CD4-positive, alpha-beta T cell treated with Interleukin-12 subunit alpha and Interleukin-12 subunit beta, for 1 hour (primary cell): Measurements from ENCODE around the gene SIDT2.
"Not testable (repeated sequence)": the region's sequence is repeated elsewhere in the genome, so short reads cannot be mapped to it uniquely, and the experiment has no call there.

Experiments
- DNase-seq: peaks from one replicate; pipeline ENCODE4 v3.0.0-alpha.2; 2020

Gene SIDT2

DNA sequence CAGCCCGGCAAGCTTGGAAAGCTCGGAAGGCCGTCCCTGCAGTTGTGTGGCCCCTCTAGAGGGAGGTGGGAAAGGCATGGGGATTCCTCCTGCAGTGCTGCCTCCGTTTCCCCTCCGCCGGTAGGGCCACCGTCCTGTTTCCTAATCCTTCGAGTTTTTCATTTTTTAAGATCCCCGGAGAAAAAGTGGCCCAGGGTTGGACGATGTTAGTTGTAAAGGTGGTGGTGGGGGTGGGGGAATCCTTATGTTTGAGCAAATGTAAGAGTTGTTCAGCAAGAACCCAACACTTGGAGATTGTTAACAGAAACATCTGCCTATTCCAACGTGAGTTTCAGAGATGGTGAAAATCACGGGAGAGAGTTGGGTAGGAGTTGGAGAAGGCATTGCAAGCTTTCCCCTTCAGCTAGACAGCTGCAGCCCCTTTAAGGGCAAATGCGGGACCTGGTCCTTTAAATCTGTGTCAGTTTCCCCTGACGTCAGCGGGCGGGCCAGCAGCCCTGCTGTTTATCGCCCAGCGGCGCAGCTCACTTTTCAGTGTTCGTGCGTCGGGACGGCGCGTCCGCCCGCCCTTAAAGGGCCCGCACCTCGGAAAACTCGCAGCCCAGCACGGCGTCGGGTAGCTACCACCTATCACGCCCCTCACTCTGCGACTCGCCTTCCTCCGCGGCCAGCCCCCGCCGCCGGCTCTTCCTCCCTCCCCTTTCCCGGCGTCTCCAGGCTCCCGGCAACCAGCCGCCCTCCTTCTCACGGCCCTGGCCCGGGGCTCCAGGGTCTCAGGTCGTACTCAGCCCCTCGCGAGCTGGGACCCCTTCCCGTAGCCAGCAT, at the start of gene SIDT2:
Gene SIDT2 (plus strand): TSS at position 534 of the 825 bp plus-strand sequence. CDS start 521 bp downstream, outside the sequence.
- DNase-seq: peak; percentile 90

DNA sequence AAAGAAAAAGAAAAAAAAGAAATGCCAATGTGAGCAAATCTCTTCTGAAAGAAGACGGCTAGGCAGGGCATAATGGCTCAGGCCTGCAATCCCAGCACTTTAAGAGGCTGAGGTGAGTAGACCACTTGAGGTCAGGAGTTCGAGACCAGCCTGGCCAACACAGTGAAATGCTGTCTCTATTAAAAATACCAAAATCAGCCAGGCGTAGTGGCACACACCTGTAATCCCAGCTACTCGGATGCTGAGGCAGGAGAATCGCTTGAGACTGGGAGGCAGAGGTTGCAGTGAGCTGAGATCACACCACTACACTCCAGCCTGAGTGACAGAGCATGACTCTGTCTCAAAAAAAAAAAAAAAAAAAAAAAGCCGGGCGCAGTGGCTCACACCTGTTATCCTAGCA, 48.1 kb upstream of the SIDT2 start:
- not testable (repeated sequence) for DNase-seq

DNA sequence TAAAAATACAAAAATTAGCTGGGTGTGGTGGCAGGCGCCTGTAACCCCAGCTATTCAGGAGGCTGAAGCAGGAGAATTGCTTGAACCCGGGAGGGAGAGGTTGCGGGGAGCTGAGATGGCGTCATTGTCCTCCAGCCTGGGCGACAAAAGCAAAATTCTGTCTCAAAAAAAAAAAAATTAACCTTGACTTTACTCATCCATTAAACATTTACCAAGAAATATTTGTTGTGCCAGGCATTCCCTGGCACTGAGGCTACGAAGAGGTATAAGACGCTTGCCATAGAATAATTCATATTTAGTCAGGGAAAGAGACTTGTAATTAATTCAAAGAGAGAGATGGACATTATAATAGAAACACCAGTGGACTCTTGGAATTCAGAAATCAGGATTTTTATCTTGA, 47.7 kb upstream of the SIDT2 start:
- DNase-seq: no peak

DNA sequence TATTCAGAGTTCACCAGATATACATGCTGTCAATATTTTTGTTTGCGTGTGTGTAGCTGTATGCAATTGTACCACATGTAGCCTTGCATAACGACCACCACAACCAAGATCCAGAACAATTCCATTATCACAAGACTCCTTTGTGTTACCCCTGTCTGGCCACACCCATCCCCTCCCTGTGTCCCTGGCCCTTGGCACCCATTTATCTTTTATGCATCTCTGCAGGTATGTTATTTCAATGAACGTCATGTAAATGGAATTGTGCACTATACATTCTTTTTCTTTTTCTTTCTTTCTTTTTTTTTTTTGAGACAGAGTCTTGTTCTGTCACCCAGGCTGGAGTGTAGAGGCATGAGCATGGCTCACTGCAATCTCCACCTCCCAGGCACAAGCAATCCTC, 44.1 kb upstream of the SIDT2 start:
- no peak for DNase-seq

DNA sequence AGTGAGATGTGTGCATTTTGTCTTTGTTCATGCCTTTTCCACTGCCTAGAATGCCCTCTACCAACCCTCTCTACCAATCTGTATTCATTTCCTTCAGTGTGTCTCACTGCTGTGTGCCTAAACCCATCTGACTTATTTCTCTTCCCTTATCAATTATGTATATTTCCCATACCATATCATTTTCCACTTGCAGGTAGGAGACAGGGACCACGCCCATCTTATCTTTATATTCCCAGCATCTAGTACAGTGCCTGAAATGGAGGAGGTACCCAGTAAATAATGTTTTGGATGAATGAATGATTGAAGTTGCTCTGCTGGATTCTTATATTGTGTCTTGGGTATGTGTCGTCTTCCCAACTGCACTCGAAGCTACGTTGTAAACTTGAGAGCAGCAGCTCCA, 43.6 kb upstream of the SIDT2 start:
- DNase-seq: not testable (repeated sequence)

DNA sequence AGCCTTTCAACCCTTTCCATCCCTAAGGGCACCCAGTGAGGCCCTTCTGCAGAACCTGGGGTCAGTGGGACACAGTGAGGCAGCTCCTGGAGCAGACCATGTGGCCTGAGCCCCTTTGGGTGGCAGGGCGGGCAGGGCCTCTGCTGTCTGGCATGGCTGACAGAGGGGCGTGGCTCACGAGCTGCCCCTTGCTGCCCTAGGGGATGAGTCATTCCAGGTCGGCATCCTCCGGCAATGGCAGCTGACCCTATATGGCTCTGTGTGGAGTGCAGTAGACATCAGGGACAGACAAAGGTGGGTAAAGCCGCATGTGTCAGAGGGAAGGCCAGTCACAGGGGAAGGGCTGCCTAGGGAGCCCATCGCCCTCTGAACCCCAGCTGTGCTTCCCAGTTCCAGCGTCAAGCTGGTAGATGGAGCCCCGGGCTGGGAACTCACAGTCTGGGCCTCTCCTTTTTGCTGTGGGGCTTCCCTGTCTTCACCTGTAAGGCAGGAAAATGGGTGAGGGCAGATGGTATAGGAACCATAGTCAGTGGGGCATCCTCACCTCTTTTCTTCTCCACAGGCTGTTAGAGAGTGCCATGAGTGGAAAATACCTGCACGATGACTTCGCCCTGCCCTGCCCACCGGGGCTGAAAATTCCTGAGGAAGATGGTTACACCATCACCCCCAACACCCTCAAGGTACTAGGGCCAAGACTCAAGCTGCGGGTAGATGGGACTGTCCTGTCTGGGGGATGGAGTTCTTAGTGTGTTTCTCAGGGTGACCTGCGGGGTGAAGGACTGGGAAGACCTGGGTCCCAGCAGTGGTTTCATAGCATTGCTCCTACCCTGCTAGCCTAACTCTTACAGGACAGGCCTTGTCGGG, 41.1 kb upstream of the SIDT2 start:
- DNase-seq: not testable (repeated sequence)

DNA sequence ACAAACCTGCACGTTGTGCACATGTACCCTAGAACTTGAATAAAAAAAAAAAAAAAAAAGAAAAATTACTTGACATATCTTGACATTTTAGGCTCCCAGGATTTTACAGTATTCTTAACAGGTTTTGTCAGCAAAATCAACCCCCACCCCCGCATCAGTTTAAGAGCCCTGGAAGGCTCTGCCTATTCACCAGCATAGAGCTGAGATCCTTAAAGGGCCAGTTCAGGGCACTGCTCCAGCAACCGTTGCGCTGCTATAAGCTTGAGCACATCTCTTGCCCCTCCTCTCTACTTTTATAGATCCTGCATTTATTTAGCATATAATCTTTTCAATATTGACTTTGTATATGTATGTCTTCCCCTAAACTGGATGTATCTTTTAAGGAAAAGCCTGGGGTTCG, 35.2 kb upstream of the SIDT2 start:
- peak; percentile 30 for DNase-seq

DNA sequence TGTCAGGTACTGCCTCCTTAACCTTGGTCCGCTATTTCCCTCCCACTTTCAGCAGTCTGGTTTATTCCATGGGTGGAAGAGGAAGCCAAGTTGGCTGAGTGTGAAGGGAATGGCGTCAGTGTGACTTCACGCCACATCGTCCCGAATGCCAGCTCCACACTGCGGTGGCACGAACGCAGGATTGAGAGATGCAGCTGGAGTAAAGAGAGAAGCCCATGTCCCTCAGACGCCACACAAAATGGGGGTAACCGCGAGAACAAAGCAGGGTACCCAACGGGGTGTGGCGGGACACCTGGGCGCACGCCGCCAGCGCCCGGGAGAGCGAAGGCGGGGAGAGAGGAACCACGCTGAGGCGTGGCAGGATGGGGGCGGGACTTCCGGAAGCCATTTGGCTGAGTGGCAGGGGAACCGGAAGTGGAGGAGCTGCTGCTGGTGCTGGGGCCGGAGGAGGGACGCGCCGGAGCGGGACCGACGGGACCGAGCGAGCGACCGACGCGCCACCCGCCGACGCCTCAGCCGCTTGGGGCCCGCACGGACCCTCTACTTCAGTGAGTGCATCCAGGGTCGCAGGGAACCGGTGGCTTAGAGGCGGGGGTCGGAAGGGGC, 34.6 kb upstream of the SIDT2 start, which contains the start of gene PAFAH1B2:
Gene PAFAH1B2 (plus strand): TSS at position 417 of the 606 bp plus-strand sequence. CDS start 8,161 bp downstream, outside the sequence.
- peak; percentile 96 for DNase-seq

DNA sequence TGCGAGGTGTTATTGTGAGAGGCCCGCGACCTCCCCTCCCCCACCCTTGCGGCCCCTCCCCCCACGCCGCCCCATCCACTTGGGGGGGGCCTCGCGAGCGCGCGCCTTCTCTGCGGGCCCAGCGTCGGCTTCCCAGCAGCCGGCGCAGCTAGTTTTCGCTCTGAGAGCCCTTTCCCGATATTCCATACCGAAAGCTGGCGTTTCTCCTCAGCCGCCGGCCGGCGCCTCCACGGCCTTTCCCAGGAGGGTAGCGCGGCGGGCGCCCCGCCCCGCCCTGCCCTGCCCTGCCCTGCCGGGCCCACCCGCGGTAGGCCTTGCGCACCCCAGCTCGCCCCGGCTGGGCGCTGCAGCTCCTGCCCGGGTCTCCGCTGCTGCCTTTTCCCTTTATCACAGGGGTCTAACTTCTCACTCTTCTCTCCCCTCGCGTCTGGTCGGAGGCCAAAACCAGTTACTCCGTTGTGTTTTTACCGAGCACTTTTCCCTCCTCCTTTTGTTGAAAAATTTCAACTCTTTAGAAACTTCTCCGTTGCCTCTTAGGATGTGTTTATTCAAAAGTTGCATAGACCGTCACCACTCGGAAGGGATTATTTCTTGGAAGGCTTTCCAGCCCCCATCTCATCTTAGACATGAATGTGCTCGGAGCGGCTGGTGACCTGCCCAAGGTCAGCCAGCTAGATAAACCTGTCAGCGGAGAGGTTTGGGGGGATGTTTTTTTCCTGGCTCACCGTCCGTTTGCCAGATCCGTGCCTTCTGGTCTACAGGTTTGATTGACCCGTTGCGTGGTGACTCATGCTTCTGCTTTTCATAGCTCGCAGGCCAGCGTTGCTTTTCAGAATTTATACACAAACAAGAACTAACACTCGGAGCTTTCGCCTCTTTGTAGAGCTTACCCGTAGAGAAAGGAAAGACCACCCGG, 33.8 kb upstream of the SIDT2 start:
- peak; percentile 25 for DNase-seq

DNA sequence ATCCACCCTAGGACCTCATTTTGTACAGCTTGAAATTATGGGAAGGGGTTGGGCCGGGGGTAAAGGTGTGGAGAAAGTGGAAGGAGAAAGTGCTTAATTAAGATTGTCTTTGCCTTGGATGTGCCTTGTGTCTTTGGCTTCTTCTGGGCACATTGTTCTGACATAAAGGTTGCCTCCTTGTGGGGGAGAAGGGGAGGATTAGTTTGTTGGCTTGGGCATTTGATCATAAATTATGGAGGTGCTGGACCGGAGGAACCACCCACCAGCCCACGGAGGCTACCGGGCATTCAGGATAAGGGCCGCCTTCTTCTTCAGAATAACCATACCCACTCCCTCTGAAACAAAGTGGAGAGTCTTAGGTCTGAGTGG, 33.2 kb upstream of the SIDT2 start:
- DNase-seq: peak; percentile 29

DNA sequence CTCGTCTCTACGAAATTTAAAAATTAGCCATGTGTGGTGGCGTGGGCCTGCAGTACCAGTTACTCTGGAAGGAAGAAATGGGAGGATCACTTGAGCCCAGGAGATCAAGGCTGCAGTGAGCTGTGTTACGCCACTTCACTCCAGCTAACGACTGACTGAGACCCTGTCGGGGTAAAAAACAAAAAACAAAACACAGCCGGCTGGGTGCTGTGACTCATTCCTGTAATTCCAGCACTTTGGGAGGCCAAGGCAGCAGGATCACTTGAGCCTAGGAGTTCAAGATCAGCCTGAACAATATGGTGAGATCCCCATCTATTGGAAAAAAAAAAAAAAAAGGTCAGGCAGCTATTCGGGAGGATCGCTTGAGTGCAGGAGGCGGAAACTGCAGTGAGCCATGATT, 32.0 kb upstream of the SIDT2 start:
- DNase-seq: no peak

DNA sequence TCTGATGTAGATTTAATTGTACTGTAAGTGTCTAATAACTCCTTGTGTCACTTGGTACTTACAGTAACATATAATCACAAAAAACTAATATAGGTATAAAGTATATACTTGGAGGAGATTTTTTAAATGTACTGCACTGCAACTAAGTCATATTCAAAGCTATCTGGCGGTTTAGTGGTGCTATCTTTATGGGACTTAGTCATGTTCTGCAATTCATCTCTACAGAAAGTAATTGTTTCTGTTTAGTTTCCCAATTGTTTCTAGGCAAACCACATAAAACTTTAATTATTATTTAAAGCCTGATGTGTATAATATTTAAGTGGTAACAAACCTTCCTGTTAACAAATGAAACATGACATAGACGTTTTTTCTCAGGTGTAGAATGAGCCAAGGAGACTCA, 26.5 kb upstream of the SIDT2 start:
- DNase-seq: no peak

DNA sequence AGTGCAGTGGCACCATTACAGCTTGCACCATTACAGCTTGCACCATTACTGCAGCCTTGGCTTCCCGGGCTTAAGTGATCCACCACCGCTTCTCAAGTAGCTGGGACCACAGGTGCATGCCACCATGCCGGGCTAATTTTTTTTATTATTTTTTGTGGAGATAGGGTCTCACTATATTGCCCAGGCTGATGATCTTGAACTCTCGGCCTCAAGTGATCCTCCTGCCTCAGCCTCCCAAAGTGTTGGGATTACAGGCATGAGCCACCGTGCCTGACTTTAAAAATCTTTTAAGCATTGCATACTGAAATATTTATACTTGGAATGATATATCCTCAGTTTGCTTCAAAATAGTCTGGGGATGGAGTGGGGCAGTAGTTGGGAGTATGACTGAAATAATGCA, 24.1 kb upstream of the SIDT2 start:
- DNase-seq: no peak

DNA sequence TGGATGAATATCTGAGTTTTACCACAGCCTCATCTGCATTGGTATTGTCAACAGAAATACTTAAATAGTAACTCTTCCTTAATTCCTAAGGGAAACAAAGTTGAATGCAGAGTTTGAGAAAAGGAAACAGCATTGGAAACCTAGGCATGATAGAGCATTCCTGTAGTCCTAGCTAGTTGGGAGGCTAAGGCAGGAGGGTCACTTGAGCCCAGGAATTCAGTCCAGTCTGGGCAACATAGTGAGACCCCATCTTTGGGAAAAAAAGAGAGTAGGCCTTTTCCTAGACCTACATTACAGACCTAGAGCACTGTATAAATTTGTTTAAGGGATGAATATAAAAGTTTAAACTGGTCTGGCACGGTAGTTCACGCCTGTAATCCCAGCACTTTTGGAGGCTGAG, 21.0 kb upstream of the SIDT2 start:
- no peak for DNase-seq

DNA sequence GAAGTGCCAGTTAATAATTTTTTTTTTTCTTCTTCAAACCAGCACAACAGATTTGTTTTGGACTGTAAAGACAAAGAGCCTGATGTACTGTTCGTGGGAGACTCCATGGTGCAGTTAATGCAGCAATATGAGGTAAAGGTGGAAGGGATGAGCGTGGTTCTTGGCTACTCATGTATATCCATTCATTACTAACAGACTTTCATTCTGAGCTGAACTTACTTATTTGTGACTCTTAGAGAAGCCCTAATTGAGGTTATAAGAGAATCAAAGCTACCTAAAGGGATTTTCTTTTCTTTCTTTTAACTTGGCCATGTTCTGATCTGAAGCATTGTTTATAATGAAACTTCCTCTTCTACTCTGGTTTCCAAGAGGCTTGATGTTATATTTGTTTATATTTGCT, 18.7 kb upstream of the SIDT2 start:
- DNase-seq: no peak

DNA sequence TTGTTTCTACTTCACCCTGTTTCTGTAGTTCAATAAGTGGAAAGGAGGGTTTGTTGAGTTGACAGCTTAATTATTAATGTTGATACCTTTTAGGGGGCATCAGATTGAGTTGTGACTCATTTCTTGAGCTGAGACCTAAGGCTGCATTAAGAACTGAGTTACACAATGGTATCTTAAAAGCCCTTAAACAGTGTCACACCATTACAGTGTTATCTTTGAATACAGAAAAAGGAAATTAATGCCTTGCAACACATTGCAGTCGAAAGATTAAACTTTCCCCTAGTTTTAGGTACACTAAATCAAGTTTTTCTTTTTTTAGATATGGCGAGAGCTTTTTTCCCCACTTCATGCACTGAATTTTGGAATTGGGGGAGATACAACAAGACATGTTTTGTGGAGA, 17.7 kb upstream of the SIDT2 start:
- DNase-seq: no peak

DNA sequence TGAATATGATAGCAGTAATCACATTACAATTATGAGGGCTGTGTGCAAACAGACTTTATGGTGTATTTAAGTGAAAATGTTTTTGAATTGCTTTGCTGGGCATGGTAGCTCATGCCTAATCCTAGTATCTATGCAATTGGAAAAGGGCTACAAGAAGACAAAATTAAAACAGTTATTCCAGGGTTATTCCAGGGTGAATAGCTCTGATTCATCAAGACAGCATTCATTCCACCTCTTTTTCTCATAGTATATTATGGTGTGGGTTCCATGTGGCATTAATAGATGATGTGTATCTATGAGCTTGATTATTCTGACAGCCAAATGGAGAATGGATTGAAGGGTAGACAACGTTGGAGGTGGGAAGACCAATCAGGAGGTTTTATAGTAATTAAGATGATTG, 12.1 kb upstream of the SIDT2 start:
- DNase-seq: no peak

DNA sequence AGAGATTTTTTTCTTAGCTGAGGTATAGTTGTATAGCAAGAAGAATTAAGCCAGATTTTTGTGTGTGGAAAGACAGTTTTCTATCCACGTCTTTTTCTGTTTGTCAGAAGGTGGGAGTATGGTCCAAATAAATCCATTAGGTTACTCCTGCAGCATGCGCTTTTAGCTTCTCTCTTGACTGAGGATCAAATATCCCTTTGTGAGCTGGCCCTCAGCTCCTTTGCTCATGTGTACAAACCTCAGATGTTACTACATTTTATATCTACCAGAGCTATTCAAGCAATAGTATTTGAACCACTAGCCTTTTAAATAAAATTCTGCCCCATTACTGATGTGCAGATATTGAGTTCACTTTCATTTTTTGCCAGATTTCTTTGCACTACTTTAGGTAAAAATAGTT, 8.8 kb upstream of the SIDT2 start:
- DNase-seq: no peak

DNA sequence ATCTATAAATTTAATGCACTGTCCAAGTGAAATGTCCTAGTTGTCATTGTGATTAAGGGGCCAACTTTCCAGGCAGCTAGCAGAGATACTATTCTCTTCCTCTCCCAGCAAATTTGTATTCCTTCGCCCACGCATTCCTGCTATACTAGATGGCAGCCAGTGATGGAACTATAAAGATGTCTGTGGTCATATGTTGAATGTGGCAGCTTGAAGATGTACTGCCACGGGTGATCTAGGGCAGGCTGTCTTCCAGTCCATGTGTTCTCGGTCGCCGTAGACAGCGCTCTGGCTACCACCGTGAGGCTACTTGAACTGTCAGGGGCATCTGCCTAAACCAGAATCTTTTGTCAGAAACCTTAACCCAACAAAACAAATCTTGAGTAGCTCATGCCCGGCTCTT, 8.3 kb upstream of the SIDT2 start:
- DNase-seq: no peak

DNA sequence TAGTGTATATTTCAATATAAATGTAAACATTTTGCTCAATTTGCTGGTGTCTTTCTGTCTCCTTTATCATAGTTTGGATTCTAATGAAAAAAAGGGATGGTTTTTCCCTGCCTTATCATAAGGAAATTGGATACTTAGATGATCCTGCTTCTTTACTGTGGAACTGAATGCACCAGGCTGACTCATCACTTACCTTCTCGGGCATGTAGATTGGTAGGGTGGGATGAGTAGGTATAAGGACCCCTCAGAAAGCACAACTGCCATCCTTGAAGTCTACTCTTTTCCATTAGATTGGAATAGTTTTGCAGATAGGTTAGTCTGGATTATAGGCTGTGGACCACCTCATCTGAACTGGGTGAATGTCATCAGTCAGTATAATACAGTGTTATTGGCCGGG, 7.5 kb upstream of the SIDT2 start:
- no peak for DNase-seq

DNA sequence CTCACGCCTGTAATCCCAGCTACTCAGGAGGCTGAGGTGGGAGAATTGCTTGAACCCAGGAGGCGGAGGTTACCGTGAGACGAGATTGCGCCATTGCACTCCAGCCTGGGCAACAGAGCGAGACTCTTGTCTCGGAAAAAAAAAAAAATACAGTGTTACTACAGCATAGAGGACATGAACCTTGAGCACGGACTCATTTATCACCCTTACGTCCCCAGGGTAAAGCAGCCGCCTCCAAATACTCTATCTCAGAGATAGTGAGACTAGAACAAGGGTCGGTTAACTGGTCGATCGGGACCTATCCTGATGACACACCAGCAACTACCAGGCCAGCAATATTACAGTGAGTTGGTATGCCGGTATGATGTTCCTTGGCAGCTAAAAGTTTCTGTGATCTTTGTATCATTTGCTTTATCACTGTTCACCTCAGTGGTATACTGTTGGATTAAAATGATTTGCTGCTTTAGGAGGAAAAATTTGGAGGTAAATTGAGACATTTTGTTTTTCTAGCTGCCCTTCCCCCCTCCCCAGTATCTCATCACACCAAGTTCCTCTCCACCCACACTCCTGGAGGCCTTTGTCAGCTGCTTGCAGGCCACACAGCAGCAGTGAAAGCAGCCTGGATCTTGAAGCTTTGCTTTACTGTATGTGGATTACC, 7.0 kb upstream of the SIDT2 start:
- DNase-seq: no peak
